OCI-LY7 (cell line): Measurements from ENCODE around the gene UTP14C.
"Not testable (repeated sequence)": the region's sequence is repeated elsewhere in the genome, so short reads cannot be mapped to it uniquely, and the experiment has no call there.

Experiments
- EZH2phosphoT487 ChIP-seq: fragments of 200-600 bp; sonication (generic); IDR thresholded peaks from 2 replicates; pipeline ENCODE4 v1.6.1; 2018; ENCODE audit warnings: low read depth, borderline replicate concordance, mild to moderate bottlenecking, mixed run types, antibody characterized with exemption, low read length, moderate library complexity, mixed read lengths
- TF ChIP-seq, protein P1 (sequence below): fragments of 200-600 bp; sonication (generic); conservative IDR thresholded peaks from 2 replicates; pipeline ENCODE4 v1.5.1; 2014; ENCODE audit warnings: mild to moderate bottlenecking, antibody characterized with exemption, low read length, moderate library complexity, mixed read lengths

DNA sequence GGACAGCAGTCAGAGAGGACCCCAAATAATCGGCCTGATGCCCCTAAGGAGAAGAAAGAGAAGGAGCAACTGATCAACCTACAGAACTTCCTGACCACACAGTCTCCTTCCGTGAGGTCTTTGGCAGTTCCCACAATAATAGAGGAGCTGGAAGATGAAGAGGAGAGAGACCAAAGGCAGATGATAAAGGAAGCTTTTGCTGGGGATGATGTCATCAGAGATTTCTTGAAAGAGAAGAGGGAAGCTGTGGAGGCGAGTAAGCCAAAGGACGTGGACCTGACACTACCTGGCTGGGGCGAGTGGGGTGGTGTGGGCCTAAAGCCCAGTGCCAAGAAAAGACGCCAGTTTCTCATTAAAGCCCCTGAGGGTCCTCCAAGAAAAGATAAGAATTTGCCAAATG lies 5.9 kb downstream of the UTP14C start:
- TF ChIP-seq, protein P1, sequence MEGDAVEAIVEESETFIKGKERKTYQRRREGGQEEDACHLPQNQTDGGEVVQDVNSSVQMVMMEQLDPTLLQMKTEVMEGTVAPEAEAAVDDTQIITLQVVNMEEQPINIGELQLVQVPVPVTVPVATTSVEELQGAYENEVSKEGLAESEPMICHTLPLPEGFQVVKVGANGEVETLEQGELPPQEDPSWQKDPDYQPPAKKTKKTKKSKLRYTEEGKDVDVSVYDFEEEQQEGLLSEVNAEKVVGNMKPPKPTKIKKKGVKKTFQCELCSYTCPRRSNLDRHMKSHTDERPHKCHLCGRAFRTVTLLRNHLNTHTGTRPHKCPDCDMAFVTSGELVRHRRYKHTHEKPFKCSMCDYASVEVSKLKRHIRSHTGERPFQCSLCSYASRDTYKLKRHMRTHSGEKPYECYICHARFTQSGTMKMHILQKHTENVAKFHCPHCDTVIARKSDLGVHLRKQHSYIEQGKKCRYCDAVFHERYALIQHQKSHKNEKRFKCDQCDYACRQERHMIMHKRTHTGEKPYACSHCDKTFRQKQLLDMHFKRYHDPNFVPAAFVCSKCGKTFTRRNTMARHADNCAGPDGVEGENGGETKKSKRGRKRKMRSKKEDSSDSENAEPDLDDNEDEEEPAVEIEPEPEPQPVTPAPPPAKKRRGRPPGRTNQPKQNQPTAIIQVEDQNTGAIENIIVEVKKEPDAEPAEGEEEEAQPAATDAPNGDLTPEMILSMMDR: not testable (repeated sequence)
- not testable (repeated sequence) for TF ChIP-seq EZH2phosphoT487
